Panc1 (cell line): ENCODE measurements around the gene LY86.
"Not testable (repeated sequence)": the region's sequence is repeated elsewhere in the genome, so short reads cannot be mapped to it uniquely, and the experiment has no call there.

Experiments
- CTCF ChIP-seq: fragments of 450-650 bp; IDR thresholded peaks from 2 replicates; pipeline ENCODE4 v1.5.1; 2017; ENCODE audit warnings: mild to moderate bottlenecking
- POLR2AphosphoS5 ChIP-seq: IDR thresholded peaks from 2 replicates; pipeline ENCODE4 v1.6.1; 2012; ENCODE audit warnings: mild to moderate bottlenecking, low read depth, low read length, moderate library complexity
- SIN3A ChIP-seq: IDR thresholded peaks from 2 replicates; pipeline ENCODE4 v1.6.1; 2012; ENCODE audit warnings: low read depth, mild to moderate bottlenecking, low read length, moderate library complexity, borderline replicate concordance; ENCODE audit not compliant: insufficient read depth
- TF ChIP-seq, protein P1 (sequence below), 2 experiments: IDR thresholded peaks; 2 replicates each; pipeline ENCODE4 v1.6.1; 2011 to 2012; ENCODE audit warnings: low read depth in 2 of 2, control low read depth in 1 of 2, low read length in 1 of 2, mild to moderate bottlenecking in 1 of 2, moderate library complexity in 1 of 2; ENCODE audit not compliant: insufficient read depth in 1 of 2

GRCh38 chr6:6670150-6670549 lies 81.6 kb downstream of the LY86 start:
- not testable (repeated sequence) for TF ChIP-seq CTCF, POLR2AphosphoS5, SIN3A
- TF ChIP-seq, protein P1, sequence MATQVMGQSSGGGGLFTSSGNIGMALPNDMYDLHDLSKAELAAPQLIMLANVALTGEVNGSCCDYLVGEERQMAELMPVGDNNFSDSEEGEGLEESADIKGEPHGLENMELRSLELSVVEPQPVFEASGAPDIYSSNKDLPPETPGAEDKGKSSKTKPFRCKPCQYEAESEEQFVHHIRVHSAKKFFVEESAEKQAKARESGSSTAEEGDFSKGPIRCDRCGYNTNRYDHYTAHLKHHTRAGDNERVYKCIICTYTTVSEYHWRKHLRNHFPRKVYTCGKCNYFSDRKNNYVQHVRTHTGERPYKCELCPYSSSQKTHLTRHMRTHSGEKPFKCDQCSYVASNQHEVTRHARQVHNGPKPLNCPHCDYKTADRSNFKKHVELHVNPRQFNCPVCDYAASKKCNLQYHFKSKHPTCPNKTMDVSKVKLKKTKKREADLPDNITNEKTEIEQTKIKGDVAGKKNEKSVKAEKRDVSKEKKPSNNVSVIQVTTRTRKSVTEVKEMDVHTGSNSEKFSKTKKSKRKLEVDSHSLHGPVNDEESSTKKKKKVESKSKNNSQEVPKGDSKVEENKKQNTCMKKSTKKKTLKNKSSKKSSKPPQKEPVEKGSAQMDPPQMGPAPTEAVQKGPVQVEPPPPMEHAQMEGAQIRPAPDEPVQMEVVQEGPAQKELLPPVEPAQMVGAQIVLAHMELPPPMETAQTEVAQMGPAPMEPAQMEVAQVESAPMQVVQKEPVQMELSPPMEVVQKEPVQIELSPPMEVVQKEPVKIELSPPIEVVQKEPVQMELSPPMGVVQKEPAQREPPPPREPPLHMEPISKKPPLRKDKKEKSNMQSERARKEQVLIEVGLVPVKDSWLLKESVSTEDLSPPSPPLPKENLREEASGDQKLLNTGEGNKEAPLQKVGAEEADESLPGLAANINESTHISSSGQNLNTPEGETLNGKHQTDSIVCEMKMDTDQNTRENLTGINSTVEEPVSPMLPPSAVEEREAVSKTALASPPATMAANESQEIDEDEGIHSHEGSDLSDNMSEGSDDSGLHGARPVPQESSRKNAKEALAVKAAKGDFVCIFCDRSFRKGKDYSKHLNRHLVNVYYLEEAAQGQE (IDR thresholded peaks at IDR 0.05; ENCODE audit: insufficient read depth in 1 of 2, low read depth in 2 of 2, low read length in 1 of 2): not testable (repeated sequence)
